Motor neuron (in vitro differentiated cells): ENCODE results near the gene FBXW7. TPM values are rescaled to one million over a fixed set of nuclear protein-coding genes. Genes with fewer than 3 reads are reported as not detected.
A peak's percentile ranks its signal among the peaks of the same experiment; 100 is the strongest.
"Not testable (repeated sequence)": the region's sequence is repeated elsewhere in the genome, so short reads cannot be mapped to it uniquely, and the experiment has no call there.

Experiments
- ATAC-seq, 8 experiments: fragments of 200-7000 bp; cut with Tn5 transposase; replicated peaks in 6 of 8; 2 replicates each; pipeline ENCODE4 v1.8.0; 2021; ENCODE audit warnings: mild to moderate bottlenecking in 8 of 8, moderate library complexity in 8 of 8
- H3K27ac ChIP-seq, 2 donors: fragments of 250-450 bp; sonication (Bioruptor Pico); 2 replicates each; pipeline ENCODE4 v1.9.0; 2021; ENCODE audit warnings: antibody characterized with exemption in 2 of 2, mild to moderate bottlenecking in 2 of 2, moderate library complexity in 1 of 2
- H3K4me1 ChIP-seq, 2 donors: fragments of 250-450 bp; sonication (Bioruptor Pico); replicated peaks in 1 of 2; 2 replicates each; pipeline ENCODE4 v1.6.1; 2021; ENCODE audit warnings: antibody characterized with exemption in 2 of 2, mild to moderate bottlenecking in 2 of 2, moderate library complexity in 1 of 2
- H3K4me3 ChIP-seq, 5 donors: fragments of 250-450 bp; sonication (Bioruptor Pico); 2 replicates each; pipeline ENCODE4 v1.9.0; 2021; ENCODE audit warnings: antibody characterized with exemption in 5 of 5, mild to moderate bottlenecking in 5 of 5, moderate library complexity in 4 of 5
- WGBS, 10 experiments: fragments of 450-650 bp; shearing (Covaris generic); methylation state at CpG; one replicate each; pipeline ENCODE4 v1.0.0; 2022; 5-methylcytosine and 5-hydroxymethylcytosine counted together
- in situ Hi-C, 9 experiments: fragments of 400-800 bp; cut with MboI; loops; one replicate each; pipeline ENCODE4 v1.15.0; 2021; ENCODE audit warnings: low sequenced_read_pairs in 9 of 9, low pct_unique_long_range_greater_than_20kb in 2 of 9; ENCODE audit not compliant: unreplicated experiment in 9 of 9
- total RNA-seq, 8 experiments: library from RNA; unstranded; fragments of 300-600 nt; gene quantifications; 2 replicates each; pipeline versions ENCODE4 v1.2.3 to v1.2.4, GENCODE V29; 2022

The FBXW7 gene
- total RNA-seq, 8 experiments from 2014 or later = 38.0 to 130 (median 68.5) TPM

- in situ Hi-C loops = no loop called here
Measured at GRCh38 chr4:152565333-152565732, 29.4 kb upstream of the FBXW7 start.

GRCh38 chr4:152564336-152564735, 28.4 kb upstream of the FBXW7 start:
- in situ Hi-C loops = no loop called here
- H3K27ac ChIP-seq = no peak overlapping the region
- H3K4me1 ChIP-seq = peaks cover 6 to 9% of the 10 kb centered on the region in 2 donors
- no peak for ATAC-seq
- WGBS, 10 experiments = 90 to 100% (median 98%) methylated on average over 1 to 3 of the region's 3 CpGs; no CpG with 5 or more reads in 4 of the 10 experiments
- H3K4me3 ChIP-seq = no peak overlapping the region

More at GRCh38 chr4:152565333-152565732, 29.4 kb upstream of the FBXW7 start:
- no peak overlapping the region for H3K27ac ChIP-seq
- no peak overlapping the region for H3K4me3 ChIP-seq
- no peaks in the 10 kb centered on the region for H3K4me1 ChIP-seq
- ATAC-seq = no peak
- WGBS, 10 experiments = 56 to 100% (median 89%) methylated on average over 1 to 6 of the region's 6 CpGs

GRCh38 chr4:152563209-152563608, 27.3 kb upstream of the FBXW7 start:
- WGBS, 10 experiments = 40 to 100% (median 71%) methylated on average over 1 to 2 of the region's 2 CpGs; no CpG with 5 or more reads in 1 of the 10 experiments

GRCh38 chr4:152559641-152560040, 23.7 kb upstream of the FBXW7 start:
- Histone ChIP-seq H3K27ac (no peak overlapping the region), H3K4me1 (peaks cover 8 to 16% of the 10 kb centered on the region in 2 donors), H3K4me3 (no peak overlapping the region)
- whole genome bisulfite sequencing, 10 experiments = 55 to 100% (median 67%) methylated on average over 2 to 3 of the region's 3 CpGs; no CpG with 5 or more reads in 1 of the 10 experiments
- in situ Hi-C loops = no loop called here
- peak in 5 of 8 experiments; percentile 85 to 98 (median 91) for ATAC-seq

More at GRCh38 chr4:152563209-152563608, 27.3 kb upstream of the FBXW7 start:
- peaks cover 8 to 16% of the 10 kb centered on the region in 2 donors for H3K4me1 ChIP-seq
- ATAC-seq = no peak
- no peak overlapping the region for H3K4me3 ChIP-seq
- H3K27ac ChIP-seq = no peak overlapping the region
- in situ Hi-C loops = no loop called here

GRCh38 chr4:152558396-152558795, 22.5 kb upstream of the FBXW7 start:
- ATAC-seq = no peak
- WGBS, 10 experiments = 0 to 67% (median 60%) methylated on average over 1 of the region's 1 CpG; no CpG with 5 or more reads in 7 of the 10 experiments
- in situ Hi-C loops = no loop called here
- H3K4me1 ChIP-seq = peaks cover 8 to 16% of the 10 kb centered on the region in 2 donors
- no peak overlapping the region for H3K4me3 ChIP-seq
- H3K27ac ChIP-seq = no peak overlapping the region

- WGBS, 10 experiments = 24 to 100% (median 94%) methylated on average over 1 to 3 of the region's 3 CpGs; no CpG with 5 or more reads in 2 of the 10 experiments
- ATAC-seq = no peak
- Histone ChIP-seq H3K27ac (no peak overlapping the region), H3K4me3 (no peak overlapping the region), H3K4me1 (peaks cover 8 to 16% of the 10 kb centered on the region in 2 donors)
- in situ Hi-C loops = no loop called here
Measured at GRCh38 chr4:152556834-152557233, 20.9 kb upstream of the FBXW7 start.

- no peak for ATAC-seq
- H3K4me1 ChIP-seq = peaks cover 8 to 16% of the 10 kb centered on the region in 2 donors
Measured at GRCh38 chr4:152556283-152556682, 20.4 kb upstream of the FBXW7 start.

GRCh38 chr4:152554742-152555141, 18.9 kb upstream of the FBXW7 start:
- no peak overlapping the region for H3K27ac ChIP-seq
- no peak overlapping the region for H3K4me3 ChIP-seq
- ATAC-seq = no peak
- peaks cover 5 to 10% of the 10 kb centered on the region in 2 donors for H3K4me1 ChIP-seq
- in situ Hi-C loops = no loop called here
- 33 to 100% (median 86%) methylated on average over 1 of the region's 2 CpGs; no CpG with 5 or more reads in 7 of the 10 experiments for WGBS, 10 experiments

More at GRCh38 chr4:152556283-152556682, 20.4 kb upstream of the FBXW7 start:
- Histone ChIP-seq H3K4me3 (no peak overlapping the region), H3K27ac (no peak overlapping the region)
- WGBS, 10 experiments = 82 to 100% (median 93%) methylated on average over 2 to 5 of the region's 5 CpGs; no CpG with 5 or more reads in 1 of the 10 experiments
- in situ Hi-C loops = no loop called here

GRCh38 chr4:152550687-152551086, 14.8 kb upstream of the FBXW7 start:
- H3K27ac ChIP-seq, H3K4me3 ChIP-seq, ATAC-seq, in situ Hi-C loops, H3K4me1 ChIP-seq: not testable (repeated sequence)
- WGBS, 10 experiments = 58 to 100% (median 88%) methylated on average over 1 to 2 of the region's 2 CpGs; no CpG with 5 or more reads in 3 of the 10 experiments

GRCh38 chr4:152545088-152545487, 9.2 kb upstream of the FBXW7 start:
- ATAC-seq = no peak
- H3K4me3 ChIP-seq = no peak overlapping the region
- in situ Hi-C loops = no loop called here
- no peaks in the 10 kb centered on the region for H3K4me1 ChIP-seq
- H3K27ac ChIP-seq = no peak overlapping the region
- 65 to 100% (median 88%) methylated on average over 1 to 2 of the region's 2 CpGs; no CpG with 5 or more reads in 4 of the 10 experiments for WGBS, 10 experiments

- H3K4me3 ChIP-seq, in situ Hi-C loops, H3K4me1 ChIP-seq, H3K27ac ChIP-seq, ATAC-seq: not testable (repeated sequence)
- 87 to 100% (median 96%) methylated on average over 2 to 7 of the region's 8 CpGs; no CpG with 5 or more reads in 1 of the 10 experiments for WGBS, 10 experiments
Measured at GRCh38 chr4:152544533-152544932, 8.6 kb upstream of the FBXW7 start.

- H3K27ac ChIP-seq = no peak overlapping the region
- H3K4me1 ChIP-seq = peaks cover 10 to 12% of the 10 kb centered on the region in 2 donors
- H3K4me3 ChIP-seq = no peak overlapping the region
- in situ Hi-C loops = no loop called here
- ATAC-seq = no peak
- WGBS, 10 experiments = 80 to 100% (median 100%) methylated on average over 1 to 3 of the region's 13 CpGs; no CpG with 5 or more reads in 5 of the 10 experiments
Measured at GRCh38 chr4:152540941-152541340, 5.0 kb upstream of the FBXW7 start.

GRCh38 chr4:152540293-152540674, 4.4 kb upstream of the FBXW7 start:
- H3K27ac ChIP-seq = no peak overlapping the region
- ATAC-seq = peak in 2 of 8 experiments; percentile 16 to 24

More at GRCh38 chr4:152540293-152540674, 4.4 kb upstream of the FBXW7 start:
- Histone ChIP-seq H3K4me3 (no peak overlapping the region), H3K4me1 (peaks cover 10 to 12% of the 10 kb centered on the region in 2 donors)
- WGBS, 10 experiments = 60 to 100% (median 81%) methylated on average over 1 to 3 of the region's 4 CpGs; no CpG with 5 or more reads in 5 of the 10 experiments
- in situ Hi-C loops = no loop called here
